NCI-H2227 (cell line): ENCODE results near the gene TTC28.

Experiments used
- DNase-seq: peaks from one replicate; lab custom pipeline; 2025; ENCODE audit not compliant: unreplicated experiment; lab: John Stamatoyannopoulos, UW

TTC28 gene

GRCh38 chr22:28029201-28029948 lies 650.3 kb downstream of the TTC28 start:
- DNase-seq: no peak

DNA sequence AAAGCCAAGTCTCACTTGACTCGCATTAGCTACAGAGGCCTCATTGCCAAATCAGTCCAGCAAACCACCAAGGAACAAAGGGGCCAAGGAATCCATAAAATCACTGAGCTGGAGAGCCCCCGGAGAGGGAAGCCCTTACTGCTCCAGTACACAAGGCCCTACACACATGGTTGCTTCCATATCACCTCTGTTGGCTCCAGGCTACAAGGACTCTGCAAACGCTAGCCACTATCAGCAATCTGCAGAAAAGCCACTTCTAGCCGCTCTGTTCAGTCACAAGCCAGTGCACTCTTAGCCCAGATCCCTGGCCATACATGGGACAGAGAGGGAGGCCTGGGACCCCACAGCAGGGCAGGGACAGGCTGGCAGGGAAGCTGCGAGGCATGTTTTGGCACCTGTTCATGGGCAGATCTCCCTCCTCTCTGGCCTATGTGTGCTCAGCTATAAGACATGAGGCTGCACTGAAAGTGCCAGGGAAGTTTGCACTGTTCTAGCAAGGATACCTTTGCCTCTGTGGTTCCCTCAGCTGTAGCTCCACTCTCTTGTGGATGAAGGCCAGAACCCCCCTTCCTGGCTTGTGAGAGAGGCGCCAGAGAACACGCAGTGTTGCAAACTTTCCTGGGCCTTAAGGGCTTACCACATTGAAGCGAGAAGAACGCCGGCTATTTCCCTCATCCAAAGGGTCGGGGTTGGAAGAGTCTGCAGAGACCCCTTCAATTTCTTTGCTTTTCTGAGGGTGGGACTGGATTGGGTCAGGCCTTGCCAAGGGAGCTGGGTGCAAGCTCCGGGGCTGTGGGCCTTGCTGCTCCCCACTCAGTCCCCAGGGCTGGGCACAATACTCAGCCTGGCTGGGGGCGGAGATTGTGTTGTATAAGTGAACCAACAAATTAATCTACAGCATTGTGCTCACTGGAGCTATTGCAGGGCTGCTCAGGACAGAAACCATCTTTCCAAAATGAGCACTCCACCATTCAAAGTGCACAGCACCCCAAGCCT lies 651.9 kb downstream of the TTC28 start:
- no peak for DNase-seq

GRCh38 chr22:28025866-28026575 lies 653.6 kb downstream of the TTC28 start:
- no peak for DNase-seq

GRCh38 chr22:28025333-28025732 lies 654.3 kb downstream of the TTC28 start:
- no peak for DNase-seq

DNA sequence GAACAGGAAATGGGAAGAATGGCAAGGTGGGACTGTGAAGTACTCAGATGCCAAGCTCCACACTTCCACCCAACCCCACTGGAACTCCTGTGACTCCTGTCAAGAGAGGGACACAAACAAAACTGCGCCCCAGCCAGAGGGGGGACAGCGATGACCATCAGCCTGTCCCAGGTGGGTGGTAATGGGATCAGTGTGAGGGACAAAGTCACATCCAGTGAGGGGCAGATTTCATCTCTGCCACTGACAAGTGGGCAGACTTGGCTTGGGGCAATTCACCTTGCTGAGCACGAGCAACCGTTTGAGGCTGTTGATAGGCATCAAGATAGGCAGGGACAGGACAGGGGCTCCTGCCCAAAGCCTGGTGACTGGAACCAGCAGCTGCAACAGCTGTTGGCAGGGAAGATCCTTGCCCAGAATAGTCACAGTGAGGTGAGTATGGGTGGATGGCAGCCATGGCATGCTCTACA lies 655.2 kb downstream of the TTC28 start:
- no peak for DNase-seq

DNA sequence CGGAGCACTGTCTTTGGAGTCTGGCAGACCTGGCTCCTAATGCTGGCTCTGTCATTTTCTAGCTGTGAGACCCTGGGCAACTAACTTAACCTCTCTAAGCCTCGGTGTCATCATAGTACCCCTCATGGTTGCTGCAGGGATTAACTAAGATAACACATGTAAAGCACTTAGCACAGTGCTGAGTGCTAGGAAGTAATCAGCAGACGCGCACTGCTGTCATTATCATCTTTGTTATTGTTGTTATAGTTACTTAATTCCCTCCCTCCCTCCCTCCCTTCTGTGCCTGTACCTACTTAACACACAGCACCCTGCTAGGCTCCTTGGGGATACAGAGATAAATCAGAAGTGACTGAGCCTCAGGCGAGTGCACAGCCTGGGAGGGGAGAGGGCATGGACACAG lies 655.9 kb downstream of the TTC28 start:
- no peak for DNase-seq

DNA sequence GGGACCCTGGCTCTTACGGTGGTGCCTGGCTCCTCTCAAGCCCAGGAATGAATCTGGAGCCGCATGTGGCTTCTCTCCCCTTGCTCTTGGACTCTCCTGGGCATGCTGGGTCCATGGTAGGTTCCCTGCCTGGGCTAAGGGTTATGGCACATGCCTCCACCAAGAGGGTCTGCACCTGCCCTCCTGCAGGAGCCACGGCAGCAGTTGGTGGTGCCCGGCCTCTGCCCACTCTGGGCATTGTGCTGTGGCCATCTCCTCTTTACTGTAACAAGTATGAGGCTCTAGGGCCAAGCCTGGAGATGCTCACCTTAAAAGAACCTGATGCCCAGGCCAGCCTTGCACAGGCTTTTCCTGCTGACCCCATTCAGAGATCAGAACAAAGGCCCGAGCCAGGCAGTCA lies 656.6 kb downstream of the TTC28 start:
- DNase-seq: no peak

DNA sequence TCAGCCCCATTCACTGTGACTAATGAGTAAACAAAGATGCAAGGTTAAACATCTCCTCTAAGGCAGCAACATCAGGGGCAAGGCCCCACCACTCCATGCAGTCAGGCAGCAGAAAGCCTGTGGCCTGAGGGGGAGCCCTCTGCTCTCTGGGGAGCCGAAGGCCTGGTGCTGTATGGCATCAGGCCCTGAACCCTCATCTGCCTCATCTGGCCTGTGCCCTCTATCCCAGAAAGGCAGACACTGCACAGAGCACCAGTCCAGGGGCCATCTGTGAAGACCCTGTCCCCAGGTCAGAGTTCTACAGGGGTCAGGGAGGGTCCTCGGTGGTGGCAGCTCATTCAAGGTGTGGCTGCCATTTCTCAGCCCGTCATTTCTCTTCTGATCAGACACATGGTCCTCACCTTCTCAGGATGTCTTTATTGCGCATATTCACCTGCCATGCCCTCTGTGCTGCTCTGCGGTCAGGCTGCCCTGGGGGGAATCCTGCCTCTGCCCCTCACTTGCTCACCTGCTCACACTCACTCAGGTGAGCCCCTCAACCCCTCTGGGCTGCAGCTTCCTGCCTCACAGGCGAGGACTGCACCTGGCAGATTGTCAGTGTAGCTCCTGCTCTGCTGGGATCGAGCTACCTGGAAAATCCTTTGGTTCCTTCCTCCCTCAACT lies 657.5 kb downstream of the TTC28 start:
- no peak for DNase-seq

DNA sequence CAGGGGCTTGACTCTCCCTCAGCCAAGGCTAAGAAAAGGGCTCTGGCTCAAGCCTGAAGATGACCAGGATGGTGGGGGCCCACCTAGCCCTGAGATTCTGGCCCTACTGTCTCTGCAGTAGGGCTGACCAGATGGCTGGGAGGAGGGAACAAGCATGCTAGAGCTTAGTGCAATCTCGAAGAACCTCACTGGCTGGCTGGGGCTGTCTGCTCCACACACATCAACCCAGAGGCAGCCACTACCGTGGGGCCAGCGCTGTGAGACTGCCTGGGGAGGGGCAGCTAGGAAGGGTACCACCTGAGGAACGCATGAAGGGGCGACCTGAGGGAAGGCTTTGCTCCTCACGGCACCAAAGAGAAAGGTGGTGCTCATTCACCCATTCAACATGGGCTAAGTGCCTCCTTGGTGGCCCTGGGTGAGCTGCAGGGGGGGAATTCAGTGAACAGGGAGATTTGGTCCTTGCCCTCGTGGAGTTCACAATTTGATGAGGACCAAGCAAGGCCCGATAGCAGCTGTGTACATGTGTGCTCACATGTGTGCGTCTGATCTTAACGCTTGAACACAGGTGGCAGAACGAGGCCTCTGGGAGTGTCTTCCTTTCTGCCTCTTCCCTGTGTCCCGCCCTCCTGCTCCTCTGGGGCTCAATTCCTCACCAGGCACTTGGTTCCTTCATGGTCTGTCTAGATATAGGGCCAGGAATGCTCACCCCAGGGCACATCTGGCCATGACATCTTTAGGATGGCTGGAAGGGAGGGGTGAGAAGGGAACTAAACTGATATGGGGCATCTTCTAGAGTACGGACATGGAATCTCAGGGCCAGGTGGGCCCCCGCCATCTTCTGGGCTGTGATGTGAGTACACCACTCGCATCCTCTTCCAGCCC lies 658.3 kb downstream of the TTC28 start:
- no peak for DNase-seq

- DNase-seq: peak; percentile 76
Observed at GRCh38 chr22:28019881-28020861, 659.5 kb downstream of the TTC28 start.

DNA sequence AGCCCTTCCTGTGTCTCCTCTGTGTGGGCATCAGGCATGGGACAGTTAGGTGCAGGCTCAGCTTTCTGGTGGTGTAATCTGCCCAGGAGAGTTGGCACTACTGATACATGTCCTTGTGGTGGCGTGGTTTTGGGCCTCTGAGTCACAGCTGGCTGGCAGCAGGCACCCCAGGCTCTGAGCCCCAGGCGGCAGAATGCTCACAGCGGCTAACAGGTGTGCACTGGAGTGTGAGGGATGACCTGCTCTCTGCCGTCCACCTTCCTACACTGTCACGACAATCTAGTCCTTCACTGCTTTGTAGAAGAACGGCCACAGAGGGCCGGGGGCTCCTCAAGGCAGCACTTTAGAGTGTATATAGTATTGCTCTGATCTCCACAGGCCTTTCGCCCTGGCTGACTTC lies 660.3 kb downstream of the TTC28 start:
- no peak for DNase-seq

DNA sequence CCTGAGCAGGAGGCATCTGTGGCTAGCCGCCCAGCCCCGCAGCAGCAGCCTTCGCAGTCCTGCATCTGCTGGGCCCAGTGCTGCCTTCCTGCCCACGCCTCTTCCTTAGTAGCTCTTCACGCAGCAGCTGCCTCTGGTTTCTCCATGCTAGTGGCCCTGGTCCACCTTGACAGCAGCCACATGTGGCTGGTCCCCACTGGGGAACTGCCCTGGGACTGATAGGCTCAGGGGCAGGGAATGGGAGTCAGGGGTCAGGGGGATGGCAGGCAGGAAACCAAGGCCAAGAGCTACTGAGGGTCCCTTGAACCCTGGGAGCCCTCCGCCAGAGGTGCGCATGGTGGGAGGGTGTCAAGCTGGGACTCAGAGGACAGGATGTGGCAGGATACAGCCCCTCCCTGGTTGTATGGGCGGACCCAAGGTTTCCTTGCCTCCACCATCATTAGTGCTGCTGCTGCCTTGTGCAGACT lies 661.1 kb downstream of the TTC28 start:
- DNase-seq: no peak

- no peak for DNase-seq
Observed at GRCh38 chr22:28017859-28018258, 661.8 kb downstream of the TTC28 start.

GRCh38 chr22:28017558-28017820 lies 662.2 kb downstream of the TTC28 start:
- DNase-seq: no peak

DNA sequence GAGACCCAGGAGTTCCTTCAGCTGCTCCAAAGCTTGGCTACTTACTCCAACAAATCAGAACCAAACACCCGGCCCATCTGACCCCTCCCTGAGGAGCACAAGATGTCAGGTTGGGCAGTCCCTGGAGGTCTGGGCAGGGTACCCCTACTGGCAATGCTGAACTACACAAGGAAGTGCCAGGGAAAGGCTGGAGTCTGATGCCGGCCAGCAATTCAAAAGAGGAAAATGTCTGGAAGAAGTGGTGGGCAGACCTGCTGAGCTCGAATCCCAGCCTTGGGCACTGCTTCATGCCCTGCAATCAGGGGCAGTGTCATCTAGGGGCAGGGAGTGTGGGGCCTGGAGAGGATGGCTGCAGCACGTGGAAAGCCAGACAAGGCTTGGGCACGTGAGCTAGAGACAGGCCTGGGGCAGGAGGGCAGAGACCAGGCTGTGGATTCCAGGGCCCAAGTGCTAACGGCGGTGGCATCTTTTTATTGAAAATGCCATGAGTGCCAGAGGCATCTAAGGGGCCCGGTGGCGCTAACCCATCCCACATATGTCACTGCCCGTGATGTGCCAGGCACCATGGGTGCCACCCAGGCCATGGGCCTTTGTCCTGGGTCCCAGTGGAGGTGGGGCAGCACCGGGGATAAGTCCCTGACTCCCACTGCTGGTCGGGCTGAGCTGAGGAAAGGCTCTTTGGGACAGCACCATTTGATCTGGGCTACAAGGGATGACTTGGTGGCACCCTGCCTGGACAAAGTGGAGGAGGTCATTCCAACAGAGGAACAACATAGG lies 662.7 kb downstream of the TTC28 start:
- no peak for DNase-seq

DNA sequence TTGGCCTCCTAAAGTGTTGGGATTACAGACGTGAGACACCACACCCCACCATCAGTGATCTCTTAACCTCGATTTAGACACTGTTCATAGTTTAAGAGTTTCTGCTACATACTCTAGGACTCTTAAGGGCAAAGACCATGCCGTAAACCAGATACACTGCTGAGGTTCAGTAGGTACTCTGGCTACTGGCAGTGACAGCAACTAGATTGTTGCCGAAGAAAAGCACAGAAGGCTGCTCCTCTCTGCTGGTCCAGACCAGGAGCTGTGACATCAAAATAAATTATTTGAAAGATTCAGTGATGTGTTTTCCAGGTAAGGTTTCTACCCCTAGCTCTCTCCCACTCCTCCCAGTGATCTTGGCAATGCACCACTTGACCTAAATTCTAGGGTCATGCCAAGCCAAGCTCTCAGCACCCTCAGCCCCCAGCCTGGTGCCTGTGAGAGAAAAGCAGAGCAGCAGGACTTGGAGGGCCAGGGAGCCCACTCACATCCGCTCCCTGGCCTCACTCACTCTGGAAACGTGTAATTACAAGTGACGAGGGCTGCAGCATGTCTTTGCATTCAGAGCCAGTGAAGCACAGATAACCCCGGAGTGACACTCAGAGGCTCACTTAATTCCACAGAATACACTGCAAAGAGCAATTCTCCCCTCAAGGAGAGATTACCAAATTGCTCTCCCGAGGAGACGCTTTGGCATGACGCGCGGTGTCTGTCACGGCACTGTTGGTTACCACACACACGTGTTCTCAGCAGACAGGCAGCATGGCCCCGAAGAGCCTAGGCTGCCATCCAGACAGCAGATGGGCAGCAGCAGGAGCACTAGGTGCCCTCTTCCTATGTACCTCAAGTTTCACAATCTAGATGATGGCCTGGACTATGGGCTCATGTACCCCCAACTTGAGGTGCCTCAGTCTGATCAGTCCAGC lies 663.7 kb downstream of the TTC28 start:
- peak; percentile 84 for DNase-seq

DNA sequence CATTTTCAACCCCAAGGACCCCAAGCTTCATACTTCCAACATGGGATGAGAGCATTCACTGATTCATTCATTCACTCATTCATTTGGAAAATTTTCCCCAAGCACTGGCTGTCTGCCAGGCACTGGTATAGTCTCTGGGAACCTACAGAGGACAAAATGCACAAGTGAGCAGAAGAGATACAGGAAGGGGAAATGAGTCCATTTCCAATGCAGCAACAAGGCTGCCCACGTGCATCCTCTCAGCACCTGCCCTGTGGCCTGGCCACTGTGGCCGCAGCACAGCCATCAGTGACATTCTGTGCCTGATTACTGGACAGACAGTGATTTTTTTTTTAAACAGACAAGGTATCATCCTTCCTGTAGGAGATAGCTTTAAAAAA lies 664.6 kb downstream of the TTC28 start:
- DNase-seq: no peak
